Hematopoietic multipotent progenitor cell treated with erythropoietin and hydrocortisone succinate and interleukin-3 and kit ligand, for 17 days (in vitro differentiated cells): Measurements from ENCODE around the gene HSFX3.

Source experiments
- DNase-seq: peaks from one replicate; pipeline ENCODE4 v3.0.0-alpha.2; 2015; ENCODE audit warnings: low spot score

HSFX3 gene

GRCh38 chrX:149517308-149517707 is 32.4 kb downstream of the HSFX3 start:
- DNase-seq: no peak

DNA sequence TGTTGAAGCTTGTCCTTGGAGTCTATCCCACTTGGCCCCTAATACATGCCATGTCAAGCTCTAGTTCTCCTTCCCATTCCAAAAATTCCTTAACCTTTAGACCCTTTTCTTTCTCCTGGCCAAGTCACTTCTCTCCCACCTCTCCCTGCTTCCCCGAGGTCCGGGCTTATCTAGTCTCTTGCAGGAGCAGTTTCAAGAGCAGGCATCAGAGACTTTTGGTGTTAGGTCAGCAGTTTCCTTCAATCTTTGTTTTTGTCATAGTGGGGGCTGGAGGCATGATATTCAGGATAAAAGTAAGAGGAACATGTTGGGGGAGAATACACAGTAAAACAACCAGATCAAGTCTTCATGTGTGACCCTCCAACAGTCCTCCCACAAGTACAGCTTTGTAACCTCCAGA is 33.1 kb downstream of the HSFX3 start:
- no peak for DNase-seq

DNA sequence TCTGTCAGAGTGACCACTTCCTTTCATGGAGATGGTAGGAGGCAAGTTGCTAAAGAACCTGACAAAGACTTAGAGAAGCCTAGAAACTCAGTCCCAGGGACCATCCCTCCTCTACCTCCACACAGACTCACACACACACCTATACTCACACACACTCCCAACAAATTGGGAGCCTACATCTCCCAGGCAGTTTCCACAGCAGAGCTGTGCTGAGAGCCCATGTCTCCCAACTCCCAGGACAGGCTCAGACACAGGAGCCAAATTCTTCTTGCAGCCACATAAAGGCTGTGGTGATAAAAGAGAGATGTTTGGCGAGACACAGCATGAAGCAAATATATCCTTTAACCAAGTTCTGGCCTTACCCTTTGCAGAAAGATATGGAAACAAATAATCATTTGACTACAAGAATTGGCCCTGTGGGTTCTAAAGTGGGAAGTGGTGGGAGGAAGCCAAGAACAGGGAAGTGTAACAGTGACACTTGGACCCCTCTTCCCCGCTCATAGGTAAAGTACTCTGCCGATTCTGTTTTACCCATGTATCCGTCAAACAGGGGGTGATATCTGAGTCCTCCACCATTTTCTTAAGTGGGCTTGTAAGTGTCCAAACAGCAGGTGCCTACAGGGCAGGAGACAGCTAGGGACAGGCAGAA is 33.6 kb downstream of the HSFX3 start:
- no peak for DNase-seq

- DNase-seq: no peak
Observed at GRCh38 chrX:149513825-149514428, 35.8 kb downstream of the HSFX3 start.

GRCh38 chrX:149512225-149512885 is 37.4 kb downstream of the HSFX3 start:
- DNase-seq: peak; percentile 65

DNA sequence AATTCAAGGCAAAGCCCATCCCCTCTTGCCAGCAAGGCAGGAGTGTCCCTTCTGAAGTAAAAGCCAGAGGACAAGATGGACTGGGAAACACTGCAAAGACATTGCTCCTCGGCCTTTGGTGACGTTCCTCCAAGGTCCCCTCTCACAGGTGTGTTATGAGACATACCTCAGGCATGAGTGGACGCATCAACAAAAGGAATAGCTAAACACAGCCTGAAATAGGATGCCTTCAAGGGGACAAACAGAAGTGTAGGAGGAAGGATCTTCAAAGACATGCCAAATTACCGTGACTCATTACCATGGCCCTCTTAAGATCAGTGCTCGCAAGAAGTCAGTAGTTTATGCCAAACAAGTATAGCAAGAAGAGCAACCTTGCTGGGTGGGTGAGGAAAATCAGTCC is 38.6 kb downstream of the HSFX3 start:
- DNase-seq: no peak

- DNase-seq: peak; percentile 13
Observed at GRCh38 chrX:149510386-149510785, 39.3 kb downstream of the HSFX3 start.

DNA sequence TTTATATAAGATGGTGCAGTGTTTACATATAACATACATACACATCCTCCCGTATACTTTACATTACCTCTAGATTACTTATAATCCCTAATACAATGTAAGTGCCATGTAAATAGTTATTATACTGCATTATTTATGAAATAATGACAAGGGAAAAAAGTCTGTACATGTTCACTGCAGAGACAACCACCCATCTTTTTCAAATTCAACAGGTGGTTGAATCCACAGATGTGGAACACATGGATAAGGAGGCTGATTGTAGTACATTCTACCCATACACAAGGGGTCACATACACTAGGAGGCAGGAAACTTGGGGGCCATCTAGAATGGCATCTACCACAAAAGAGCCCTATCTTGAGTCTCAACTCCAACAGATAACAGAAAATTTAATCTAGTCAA is 41.3 kb downstream of the HSFX3 start:
- DNase-seq: no peak

DNA sequence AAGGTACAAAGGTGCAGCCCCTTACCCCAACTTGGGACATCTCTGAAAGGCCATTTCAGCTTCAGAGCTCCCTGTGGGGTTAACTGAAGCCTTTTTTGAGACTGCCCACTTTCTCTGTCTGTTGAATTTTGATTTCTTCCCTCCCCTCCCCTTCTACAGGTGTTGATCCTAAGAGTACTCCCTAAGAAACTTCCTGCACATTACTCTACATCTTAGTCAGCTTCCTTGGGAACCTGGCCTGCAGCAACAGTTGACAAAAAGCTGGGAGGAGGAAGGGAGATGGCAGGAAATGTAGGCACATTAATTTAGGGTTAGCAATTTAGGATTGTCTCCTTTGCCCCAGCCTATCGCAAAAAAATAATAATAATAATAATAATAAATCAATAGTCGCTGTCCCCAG is 43.4 kb downstream of the HSFX3 start:
- no peak for DNase-seq

- DNase-seq: no peak
Observed at GRCh38 chrX:149505671-149506070, 44.1 kb downstream of the HSFX3 start.

GRCh38 chrX:149504915-149505651 is 44.6 kb downstream of the HSFX3 start, which contains the start of gene IDS:
IDS (minus strand) TSS chrX:149505306; CDS start chrX:149505137, 169 bp downstream.
- peak; percentile 86 for DNase-seq

DNA sequence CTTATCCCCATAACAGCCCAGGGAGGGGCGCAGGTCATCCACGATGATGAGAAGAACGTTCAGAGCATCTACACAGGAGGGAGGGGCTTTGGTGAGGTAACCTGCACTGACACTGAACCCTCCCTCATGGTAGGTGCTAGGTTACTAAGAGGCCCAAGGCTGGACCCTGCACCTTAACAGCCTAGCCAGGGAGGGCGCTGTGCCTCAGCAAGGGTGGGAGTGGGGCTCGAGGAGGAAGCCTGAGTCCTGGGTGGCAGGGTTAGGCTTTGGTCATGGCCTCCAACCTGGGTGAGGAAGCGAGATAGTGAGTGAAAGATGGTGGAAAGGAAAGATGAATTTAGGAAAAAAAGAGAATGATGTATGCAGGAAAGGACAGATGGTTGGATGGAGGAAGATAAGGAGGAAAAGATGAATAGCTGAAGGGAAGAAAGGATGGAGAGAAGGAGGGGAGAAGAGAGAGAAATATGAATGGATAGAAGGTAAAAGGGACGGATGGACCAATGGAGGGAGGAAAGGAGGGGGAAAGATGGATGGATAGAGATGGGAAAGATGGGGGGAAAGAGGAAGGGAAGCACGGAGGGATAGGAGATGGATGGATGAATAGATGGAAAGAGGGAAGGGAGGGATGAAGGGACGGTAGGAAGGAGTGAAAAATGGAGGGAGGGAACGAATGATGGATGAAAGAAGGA is 45.4 kb downstream of the HSFX3 start:
- peak; percentile 55 for DNase-seq

GRCh38 chrX:149503446-149503845 is 46.3 kb downstream of the HSFX3 start:
- peak; percentile 60 for DNase-seq

GRCh38 chrX:149502923-149503322 is 46.8 kb downstream of the HSFX3 start:
- DNase-seq: peak; percentile 7

- no peak for DNase-seq
Observed at GRCh38 chrX:149499766-149500165, 50.0 kb downstream of the HSFX3 start.

GRCh38 chrX:149498767-149499166 is 51.0 kb downstream of the HSFX3 start:
- no peak for DNase-seq
